Neural crest cell (in vitro differentiated cells): ENCODE measurements around the gene TMEM26. TPM values are rescaled to one million over a fixed set of nuclear protein-coding genes. Genes with fewer than 3 reads are reported as not detected.

Experiments
- DNase-seq: peaks from one replicate; pipeline ENCODE4 v3.0.0; 2021; ENCODE audit warnings: low read depth, mixed read lengths, low spot score
- H3K27ac Mint-ChIP-seq: one replicate; pipeline ENCODE4 v1.8.0; 2021; ENCODE audit warnings: mild to moderate bottlenecking, mixed read lengths; ENCODE audit not compliant: unreplicated experiment
- H3K27me3 Mint-ChIP-seq: 2 replicates; pipeline ENCODE4 v1.8.0; 2021; ENCODE audit warnings: low read depth, mild to moderate bottlenecking, mixed read lengths
- H3K36me3 Mint-ChIP-seq: 2 replicates; pipeline ENCODE4 v1.8.0; 2021; ENCODE audit warnings: low read depth, mild to moderate bottlenecking, mixed read lengths
- H3K4me1 Mint-ChIP-seq: 2 replicates; pipeline ENCODE4 v1.8.0; 2021; ENCODE audit warnings: mixed read lengths
- H3K4me3 Mint-ChIP-seq: one replicate; pipeline ENCODE4 v1.8.0; 2021; ENCODE audit warnings: mild to moderate bottlenecking, mixed read lengths
- H3K9me3 Mint-ChIP-seq: 2 replicates; pipeline ENCODE4 v1.8.0; 2021; ENCODE audit warnings: mixed read lengths
- CTCF ChIP-seq: fragments of 200-600 bp; sonication (generic); conservative IDR thresholded peaks from 2 replicates; pipeline ENCODE4 v1.5.0; 2021; ENCODE audit warnings: antibody characterized with exemption, mild to moderate bottlenecking
- total RNA-seq: library from RNA; stranded (reverse); gene quantifications from 2 replicates; pipeline ENCODE4 v1.2.1, GENCODE V29; 2021

Gene TMEM26
- total RNA-seq, 1 donor from 2014 or later = 0.05 TPM

GRCh38 chr10:61458031-61458430, 4.8 kb upstream of the TMEM26 start:
- H3K27me3 Mint-ChIP-seq = peaks cover 50% of the 10 kb centered on the region
- H3K4me3 Mint-ChIP-seq = no peak overlapping the region
- H3K36me3 Mint-ChIP-seq = no peaks in the 10 kb centered on the region
- H3K4me1 Mint-ChIP-seq = no peaks in the 10 kb centered on the region
- no peak for TF ChIP-seq CTCF
- no peak overlapping the region for H3K27ac Mint-ChIP-seq
- no peak for DNase-seq
- no peaks in the 10 kb centered on the region for H3K9me3 Mint-ChIP-seq

GRCh38 chr10:61456095-61456789, 3.1 kb upstream of the TMEM26 start:
- no peak for TF ChIP-seq CTCF
- Mint-ChIP-seq H3K27me3 (peaks cover 68% of the 10 kb centered on the region), H3K4me3 (no peak overlapping the region), H3K4me1 (peaks cover 10% of the 10 kb centered on the region), H3K36me3 (no peaks in the 10 kb centered on the region), H3K27ac (no peak overlapping the region), H3K9me3 (no peaks in the 10 kb centered on the region)
- no peak for DNase-seq

GRCh38 chr10:61455656-61456055, 2.5 kb upstream of the TMEM26 start:
- H3K27ac Mint-ChIP-seq = no peak overlapping the region
- no peak for TF ChIP-seq CTCF
- no peaks in the 10 kb centered on the region for H3K9me3 Mint-ChIP-seq
- no peak for DNase-seq
- H3K36me3 Mint-ChIP-seq = no peaks in the 10 kb centered on the region
- peaks cover 72% of the 10 kb centered on the region for H3K27me3 Mint-ChIP-seq
- no peak overlapping the region for H3K4me3 Mint-ChIP-seq
- peaks cover 10% of the 10 kb centered on the region for H3K4me1 Mint-ChIP-seq

- no peak overlapping the region for H3K27ac Mint-ChIP-seq
- no peaks in the 10 kb centered on the region for H3K9me3 Mint-ChIP-seq
- H3K36me3 Mint-ChIP-seq = no peaks in the 10 kb centered on the region
- TF ChIP-seq CTCF = no peak
- peak overlapping the region; percentile 7 for H3K4me3 Mint-ChIP-seq
- H3K4me1 Mint-ChIP-seq = peaks cover 10% of the 10 kb centered on the region
- H3K27me3 Mint-ChIP-seq = peaks cover 75% of the 10 kb centered on the region
- no peak for DNase-seq
These were observed 1.4 kb upstream of the TMEM26 start for GRCh38 chr10:61454541-61454940.

- H3K27ac Mint-ChIP-seq = no peak overlapping the region
- H3K4me3 Mint-ChIP-seq = peak overlapping the region; percentile 85
- peaks cover 10% of the 10 kb centered on the region for H3K4me1 Mint-ChIP-seq
- H3K36me3 Mint-ChIP-seq = no peaks in the 10 kb centered on the region
- peaks cover 64% of the 10 kb centered on the region for H3K27me3 Mint-ChIP-seq
- no peak for TF ChIP-seq CTCF
- no peak for DNase-seq
- no peaks in the 10 kb centered on the region for H3K9me3 Mint-ChIP-seq
These were observed 980 bp downstream of the TMEM26 start for GRCh38 chr10:61452151-61452651.
